SK-N-MC (cell line): ENCODE data around the gene BTG1.

ENCODE experiments used
- EZH2 ChIP-seq: fragments of 200-600 bp; sonication (generic); IDR thresholded peaks from one replicate; pipeline ENCODE4 v1.6.1; 2017; ENCODE audit warnings: antibody characterized with exemption
- POLR2AphosphoS5 ChIP-seq: IDR thresholded peaks from 2 replicates; pipeline ENCODE4 v1.6.1; 2012; ENCODE audit warnings: mild to moderate bottlenecking, low read depth, low read length, borderline replicate concordance

DNA sequence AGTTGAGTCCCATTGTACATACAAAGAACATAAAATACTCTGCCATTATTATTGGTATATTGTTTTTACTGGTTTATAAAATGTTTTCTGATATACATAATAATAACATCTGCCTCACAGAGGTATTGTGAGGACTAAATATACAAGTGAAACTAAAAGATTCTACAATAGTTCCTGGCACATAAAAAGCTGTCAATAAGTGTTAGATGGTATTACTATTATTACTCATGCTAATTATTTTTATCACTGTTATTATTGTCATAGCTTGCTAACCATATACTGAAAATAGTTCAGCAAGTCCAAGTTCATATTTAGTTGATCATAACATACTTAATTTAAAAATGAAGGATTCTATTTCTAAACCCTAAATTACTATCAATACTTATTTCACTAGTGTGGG, 34.4 kb downstream of the BTG1 start:
- TF ChIP-seq POLR2AphosphoS5, result no peak
- TF ChIP-seq EZH2, result no peak
